NCI-H460 (cell line): ENCODE data around the gene CYB5R4. TPM values are rescaled to one million over a fixed set of nuclear protein-coding genes. Genes with fewer than 3 reads are reported as not detected.

Experiments
- DNase-seq: peaks from one replicate; pipeline ENCODE4 v3.0.0-alpha.2; 2016; ENCODE audit warnings: low read depth; ENCODE audit errors: extremely low read depth
- polyA plus RNA-seq: library from polyadenylated mRNA; depleted of rRNA; stranded (reverse); fragments of >200 nt; gene quantifications from 2 replicates; pipeline ENCODE4 v1.2.3, GENCODE V29; 2014; cell fraction: nucleus; rRNA removed
- total RNA-seq: library from RNA; depleted of rRNA; stranded (reverse); fragments of >200 nt; shearing (Covaris generic); gene quantifications from 2 replicates; pipeline ENCODE4 v1.2.3, GENCODE V29; 2014; rRNA removed

CYB5R4 gene, protein sequence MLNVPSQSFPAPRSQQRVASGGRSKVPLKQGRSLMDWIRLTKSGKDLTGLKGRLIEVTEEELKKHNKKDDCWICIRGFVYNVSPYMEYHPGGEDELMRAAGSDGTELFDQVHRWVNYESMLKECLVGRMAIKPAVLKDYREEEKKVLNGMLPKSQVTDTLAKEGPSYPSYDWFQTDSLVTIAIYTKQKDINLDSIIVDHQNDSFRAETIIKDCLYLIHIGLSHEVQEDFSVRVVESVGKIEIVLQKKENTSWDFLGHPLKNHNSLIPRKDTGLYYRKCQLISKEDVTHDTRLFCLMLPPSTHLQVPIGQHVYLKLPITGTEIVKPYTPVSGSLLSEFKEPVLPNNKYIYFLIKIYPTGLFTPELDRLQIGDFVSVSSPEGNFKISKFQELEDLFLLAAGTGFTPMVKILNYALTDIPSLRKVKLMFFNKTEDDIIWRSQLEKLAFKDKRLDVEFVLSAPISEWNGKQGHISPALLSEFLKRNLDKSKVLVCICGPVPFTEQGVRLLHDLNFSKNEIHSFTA
- total RNA-seq: 19.3 and 23.9 TPM in 2 replicates
- 7.1 and 27.8 TPM in 2 replicates for polyA plus RNA-seq

DNA sequence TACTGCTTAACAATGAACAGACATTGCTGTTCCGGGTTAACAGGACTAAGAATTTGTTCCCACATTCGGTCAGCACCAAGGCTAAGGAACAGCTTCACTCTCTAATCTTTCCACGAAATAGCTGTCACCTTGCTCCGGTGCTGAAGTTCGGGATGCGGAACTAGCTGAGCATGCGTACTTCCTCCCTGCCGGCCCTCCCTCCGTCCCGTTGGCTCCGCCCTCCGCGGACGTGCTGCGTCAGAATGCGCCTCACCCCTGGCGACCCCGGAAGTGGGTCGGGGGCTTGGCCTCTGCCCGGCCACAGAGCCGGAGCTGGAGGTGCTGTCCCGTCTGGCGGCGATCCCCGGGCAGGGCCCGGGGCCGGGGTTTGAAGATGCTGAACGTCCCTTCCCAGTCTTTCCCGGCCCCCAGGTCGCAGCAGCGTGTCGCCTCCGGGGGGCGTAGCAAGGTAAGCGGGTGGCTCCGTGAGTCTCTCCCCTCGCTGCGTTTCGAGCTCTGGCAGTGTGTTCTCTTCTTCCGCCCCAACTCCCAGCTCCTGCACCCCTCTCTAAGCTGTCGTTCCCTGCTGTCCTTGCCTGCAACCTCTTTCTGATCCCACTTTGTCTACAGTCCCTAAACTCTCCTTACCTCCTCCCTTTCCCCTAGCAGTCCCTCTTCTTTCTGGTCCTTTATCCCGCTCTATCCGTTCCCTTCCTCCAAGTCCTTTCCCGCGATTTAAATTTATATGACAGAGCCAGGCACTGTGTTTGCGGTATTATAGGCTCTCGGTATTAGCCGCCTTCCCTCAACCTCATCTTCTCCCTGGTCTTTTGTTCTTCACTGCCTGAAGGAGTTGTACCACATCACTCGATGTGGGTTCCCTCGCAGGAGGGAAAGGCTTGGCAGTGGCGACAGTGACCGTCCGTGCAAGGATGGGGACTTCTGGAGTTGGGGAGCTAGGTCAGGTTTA lies at the start of gene CYB5R4:
TSS of gene CYB5R4 (plus strand) at position 280 of the 949 bp plus-strand sequence. CDS start at position 374, 94 bp downstream.
- peak; percentile 90 for DNase-seq

DNA sequence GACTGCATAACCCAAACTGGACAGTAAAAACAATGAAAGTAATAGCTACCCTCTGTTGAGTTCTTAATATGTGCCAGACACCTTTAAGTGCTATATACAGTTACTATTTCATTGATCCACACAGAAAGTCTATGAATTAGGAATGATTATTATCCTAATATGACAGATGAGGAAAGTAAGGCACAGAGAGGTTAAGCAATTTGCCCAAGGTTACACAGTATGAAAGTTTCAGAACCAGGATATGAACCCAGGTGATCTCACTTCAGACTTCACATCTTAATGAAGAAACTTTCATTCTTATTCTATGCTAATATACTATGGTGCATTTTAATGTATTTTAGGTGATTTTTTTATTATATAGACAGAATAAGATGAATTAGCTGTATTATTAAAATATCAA lies 46.9 kb upstream of the CYB5R4 start:
- no peak for DNase-seq

DNA sequence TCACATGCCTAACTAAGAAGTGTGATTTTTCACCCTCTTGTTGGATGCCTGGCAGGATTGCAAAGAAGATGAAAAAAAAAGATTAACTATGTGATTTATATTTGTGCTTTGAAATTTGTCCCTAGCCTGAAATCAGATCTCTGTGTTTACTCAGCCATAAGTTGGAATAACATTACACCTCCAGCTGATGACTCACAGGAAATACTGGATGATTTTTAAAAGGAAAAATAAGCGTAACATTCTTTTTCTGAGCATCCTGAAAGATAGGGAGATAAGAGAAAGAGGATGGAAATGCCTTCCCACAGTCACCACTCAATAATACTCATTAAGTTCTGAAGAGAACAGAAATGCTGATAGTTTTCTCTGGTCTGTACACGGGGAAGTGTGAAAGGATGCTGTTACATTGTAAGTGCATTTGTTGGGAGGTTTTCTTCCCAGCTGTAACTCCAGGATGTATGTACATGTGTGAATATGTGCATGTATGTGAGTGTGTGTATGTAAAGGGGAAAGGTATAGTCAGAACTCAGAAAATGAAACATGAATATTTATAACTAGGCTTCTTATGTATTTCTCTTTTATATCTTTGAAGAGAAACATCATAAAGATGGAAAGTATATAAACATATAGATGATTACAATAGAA lies 43.7 kb upstream of the CYB5R4 start:
- DNase-seq: peak; percentile 53

DNA sequence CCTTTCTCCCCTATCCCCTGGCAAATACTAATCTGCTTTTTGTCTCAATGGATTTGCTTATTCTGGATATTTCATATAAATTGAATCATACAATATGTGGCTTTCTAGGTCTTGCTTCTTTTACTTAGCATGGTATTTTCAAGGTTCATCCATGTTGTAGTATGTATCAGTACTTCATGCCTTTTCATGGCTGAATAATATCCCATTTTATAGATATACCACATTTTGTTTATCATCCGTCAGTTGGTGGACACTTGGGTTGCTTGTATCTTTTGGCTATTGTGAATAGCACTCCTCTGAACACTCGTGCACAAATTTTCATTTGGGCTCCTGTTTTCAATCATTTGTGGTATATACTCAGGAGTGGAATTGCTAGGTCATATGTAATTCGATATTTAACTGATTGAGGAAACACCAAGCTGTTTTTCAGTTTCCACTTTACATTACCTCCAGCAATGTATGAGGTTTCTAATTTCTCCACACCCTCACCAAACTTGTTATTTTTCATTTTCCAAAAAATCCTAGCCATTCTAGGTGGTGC lies 36.8 kb upstream of the CYB5R4 start:
- no peak for DNase-seq

DNA sequence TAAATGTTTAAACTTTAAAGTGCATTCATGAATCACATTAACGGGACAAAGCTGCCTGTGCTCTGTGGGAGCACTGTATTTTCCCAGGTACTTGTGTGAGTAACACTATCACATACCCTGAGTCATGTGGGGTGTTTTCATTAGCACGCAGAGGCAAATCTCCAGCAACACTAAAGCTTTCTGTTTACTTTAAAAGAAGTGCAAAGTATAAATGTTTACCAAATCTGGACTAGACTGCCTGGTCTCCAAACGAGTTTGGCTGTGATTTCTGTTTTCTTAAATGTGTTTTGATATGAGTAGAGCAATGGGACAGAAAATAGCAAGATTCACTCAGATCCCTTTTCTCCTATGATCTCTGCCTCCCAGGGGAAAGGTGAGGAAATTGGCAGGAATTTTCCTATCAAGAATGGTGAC lies 35.1 kb upstream of the CYB5R4 start:
- DNase-seq: peak; percentile 38

DNA sequence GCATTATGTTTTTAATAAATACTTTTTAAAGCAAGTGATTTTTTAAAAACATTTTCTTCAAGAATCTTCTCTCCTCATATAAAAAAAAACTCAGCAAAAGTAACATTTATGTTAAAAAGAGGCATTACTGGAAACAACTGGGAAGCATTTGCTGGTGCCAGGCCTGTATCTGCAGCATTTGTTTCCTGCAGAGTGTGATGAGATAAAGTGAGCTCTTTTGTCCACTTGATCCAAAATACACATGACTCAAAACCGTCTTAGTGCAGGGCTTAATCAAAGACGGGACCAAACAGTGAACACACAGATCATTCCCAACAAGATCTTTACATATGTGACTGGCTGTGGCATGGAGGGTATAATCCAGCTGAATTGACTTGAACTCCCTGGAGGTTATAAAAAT lies 34.7 kb upstream of the CYB5R4 start:
- no peak for DNase-seq

DNA sequence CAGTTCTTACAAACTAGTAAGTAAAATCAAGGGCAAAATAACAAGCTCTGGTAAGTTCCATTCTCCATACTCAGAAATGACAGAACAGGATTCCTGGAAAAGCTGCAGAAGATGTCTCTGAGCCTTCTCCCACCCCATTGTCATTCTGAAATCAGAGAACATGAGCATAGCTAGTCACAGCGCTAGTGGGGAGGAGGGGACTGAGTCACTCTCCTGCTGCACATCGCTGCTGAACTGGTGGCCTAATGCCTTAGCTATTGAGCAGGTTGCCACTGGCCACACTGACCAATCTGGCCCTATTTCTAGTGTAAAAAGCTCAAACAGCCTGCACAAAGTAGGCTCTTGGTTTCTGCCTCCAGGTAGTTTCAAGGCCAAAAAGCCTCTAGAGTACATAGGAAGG lies 32.4 kb upstream of the CYB5R4 start:
- no peak for DNase-seq

DNA sequence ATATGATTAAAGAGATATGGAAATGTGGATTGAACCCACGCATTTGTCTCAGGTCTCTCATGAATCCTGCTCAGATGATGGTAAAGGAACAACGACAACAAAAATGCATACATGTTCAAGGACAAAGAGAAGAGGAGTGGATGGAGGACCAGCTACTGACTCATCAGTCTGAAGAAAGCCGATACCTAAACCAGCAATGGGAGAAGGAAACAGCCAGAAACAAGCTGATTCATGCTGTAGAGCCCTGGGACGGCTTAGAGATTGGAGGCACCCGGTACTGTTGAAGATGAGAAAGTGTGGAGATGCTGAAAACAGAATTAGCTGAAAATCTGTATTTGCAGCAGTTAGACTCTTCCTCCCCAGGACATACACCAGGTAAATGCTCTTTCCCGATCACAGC lies 20.8 kb upstream of the CYB5R4 start:
- DNase-seq: no peak

DNA sequence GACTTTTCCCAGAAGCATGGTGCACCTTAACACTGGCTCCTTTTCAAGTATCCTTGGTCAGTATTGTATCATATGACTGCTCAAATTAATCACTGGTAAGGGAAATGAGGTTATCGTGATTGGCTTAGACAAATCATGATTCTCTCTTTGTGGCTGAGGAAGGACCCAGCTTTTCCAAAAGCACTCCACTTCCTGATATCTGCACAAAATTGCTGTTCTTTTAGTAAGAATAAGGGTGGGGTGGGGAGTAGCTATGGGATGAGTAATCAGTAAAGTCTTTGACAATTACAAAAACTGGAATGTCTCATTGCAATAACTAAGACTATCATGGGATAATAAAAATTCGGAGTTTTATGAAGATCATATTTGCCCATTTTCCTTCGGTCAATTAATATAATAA lies 15.3 kb upstream of the CYB5R4 start:
- no peak for DNase-seq

DNA sequence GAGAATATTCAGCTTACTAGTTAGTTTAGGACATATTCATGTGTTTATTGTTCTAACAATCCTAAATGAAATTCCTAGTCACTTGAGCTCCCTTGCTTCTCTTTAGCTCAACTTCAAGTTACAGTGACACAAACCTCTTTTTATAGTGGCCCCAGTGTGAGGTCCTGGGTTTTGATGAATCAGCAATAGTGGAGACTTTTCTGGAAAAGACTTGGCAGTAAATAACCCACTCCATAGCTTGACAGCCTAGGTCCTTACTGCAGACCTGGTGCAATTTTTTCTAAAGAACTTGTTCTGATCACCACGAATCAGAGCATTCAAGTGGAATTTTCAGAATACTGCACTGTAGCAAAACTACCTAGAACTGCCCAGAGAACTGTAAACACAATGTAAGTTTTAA lies 13.2 kb upstream of the CYB5R4 start:
- no peak for DNase-seq

DNA sequence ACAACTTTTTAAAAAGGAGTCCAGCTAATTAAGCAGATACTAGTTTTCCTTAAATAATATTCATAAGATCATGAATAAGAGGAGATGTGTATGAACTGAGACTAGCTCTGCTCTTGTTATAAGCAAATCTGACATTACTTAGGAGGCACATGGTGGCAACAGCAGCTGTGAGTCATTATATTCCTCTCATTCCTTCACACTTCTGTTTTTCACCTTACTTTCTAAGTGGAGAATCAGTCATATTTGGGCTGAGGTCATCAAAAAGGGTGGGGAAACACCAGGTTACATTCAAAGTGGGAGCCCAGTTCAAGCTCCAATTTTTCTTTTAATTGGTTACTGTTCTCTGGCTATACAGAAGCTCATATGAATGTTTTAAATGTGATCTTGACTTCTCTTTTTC lies 12.3 kb upstream of the CYB5R4 start:
- DNase-seq: no peak

DNA sequence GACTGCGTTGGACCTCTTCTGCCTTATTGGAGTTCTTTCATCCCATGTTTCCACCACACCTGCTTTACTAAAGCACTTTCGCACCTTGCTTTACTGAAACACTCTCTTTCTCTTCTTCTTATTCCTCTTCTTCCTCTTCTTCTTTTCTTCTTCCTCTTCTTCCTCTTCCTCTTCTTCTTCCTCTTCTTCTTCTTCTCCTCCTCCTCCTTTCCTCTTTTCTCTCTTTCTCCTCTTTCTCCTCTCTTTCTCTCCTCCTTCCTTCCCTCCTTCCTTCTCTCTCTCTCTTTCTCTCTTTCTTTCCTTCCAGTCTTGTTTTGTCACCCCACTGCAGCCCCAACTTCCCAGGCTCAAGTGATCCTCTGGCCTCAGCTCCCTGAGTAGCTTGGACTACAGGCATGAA lies 10.4 kb upstream of the CYB5R4 start:
- DNase-seq: no peak

DNA sequence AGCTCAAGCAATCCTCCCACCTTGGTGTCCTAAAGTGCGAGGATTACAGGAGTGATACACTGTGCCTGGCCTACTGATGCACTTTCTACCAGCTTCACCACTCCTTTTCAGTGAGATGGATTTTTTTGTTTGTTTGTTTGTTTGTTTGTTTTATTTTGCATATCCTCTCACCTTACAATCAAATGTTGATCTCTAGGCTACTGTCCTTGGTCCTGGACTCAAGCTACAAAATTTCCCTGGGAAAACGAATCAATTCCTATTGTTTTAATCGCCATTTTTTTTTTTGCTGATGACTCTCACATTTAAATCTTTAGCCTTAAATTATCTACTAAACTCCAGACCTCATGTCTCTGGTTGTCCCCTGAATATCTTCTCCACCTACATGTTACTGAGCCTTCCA lies 9.9 kb upstream of the CYB5R4 start:
- DNase-seq: no peak

DNA sequence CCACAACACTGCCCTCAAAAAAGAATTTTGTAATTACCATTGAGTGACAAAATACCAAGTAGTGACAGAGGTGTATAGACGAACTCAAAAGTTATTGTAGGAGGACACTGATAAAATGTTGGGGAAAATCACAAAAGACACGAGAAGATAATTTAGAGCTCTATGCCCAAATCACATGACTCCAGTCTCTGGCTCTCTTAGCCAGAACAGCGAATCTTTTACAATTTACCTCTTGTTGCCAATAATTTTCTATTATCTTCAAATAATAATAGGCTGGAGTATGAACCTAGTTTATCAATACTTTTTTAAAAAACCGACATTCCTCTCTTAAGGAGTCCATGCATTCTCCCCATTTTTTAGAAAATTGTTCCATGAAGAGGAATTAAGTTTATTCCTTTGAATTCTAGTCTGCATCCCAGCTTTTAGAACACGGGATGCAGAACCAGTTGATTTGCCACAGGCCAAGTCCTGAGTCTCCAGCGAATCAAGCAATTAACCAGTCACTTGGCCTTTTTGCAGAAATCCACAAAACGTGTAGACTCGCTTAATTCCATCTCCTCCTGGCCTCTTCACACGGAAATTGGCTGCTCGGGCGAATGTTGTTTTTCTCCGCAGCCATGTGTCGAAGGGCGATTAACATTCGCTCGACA lies 6.8 kb upstream of the CYB5R4 start:
- DNase-seq: no peak

DNA sequence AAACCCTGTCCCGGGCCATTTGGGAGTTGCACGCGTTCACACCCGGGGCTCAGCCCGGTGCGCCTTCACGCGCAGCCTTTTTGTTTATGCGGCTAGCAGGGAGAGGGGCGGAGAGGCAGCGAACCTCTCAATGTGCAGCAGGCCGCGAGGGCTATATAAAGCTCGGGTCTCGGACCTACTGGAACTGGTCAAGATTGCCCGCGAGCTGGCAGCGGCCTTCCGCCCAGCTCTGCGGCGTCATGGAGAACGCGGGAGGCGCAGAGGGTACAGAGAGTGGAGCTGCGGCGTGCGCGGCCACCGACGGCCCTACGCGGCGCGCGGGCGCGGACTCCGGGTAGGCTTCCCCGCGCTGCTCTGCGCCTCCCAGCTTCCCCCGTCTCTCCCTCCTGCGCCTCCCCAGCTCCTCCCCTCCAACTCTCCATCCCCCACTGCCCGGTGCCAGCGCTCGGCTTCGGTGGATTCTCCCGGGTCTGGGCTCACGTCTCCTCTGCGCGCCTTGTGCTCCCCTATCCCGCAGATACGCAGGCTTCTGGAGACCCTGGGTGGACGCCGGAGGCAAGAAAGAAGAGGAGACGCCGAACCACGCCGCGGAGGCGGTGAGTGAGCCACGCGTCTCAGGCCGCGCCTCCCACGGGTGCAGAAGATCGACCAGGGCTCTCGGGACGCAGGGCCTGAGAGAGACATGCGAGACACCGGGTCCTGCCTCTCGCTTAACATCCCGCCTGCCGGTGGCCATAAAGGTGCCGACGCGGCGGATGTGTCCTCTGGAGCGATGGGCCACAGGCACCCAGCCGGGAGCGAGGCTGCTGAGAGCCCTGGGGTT lies 6.1 kb upstream of the CYB5R4 start, which contains the start of gene RIPPLY2:
TSS of gene RIPPLY2 (plus strand) at position 183 of the 823 bp plus-strand sequence. CDS start at position 240, 57 bp downstream.
- DNase-seq: no peak

DNA sequence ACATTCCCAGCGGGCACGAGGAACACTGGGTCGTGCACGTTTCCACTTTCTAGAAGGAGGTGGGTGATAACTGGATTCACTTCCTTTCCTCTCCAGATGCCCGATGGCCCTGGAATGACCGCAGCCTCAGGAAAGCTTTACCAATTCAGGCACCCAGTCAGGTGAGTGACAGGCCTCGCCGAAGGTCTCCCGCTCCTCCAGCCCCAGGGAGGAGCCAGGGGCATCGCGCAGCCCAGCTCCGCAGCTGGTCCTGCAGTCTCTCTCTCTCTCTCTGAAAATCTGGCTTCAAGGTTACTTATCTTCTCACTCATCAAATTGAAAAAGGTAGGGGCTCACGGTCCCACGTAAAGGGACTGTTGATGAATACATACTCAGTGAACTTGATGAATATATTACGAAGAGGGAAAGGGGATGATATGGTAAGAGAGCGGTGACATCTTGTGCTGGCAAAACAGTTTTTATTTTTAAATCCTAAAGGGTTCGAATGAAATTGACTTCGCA lies 5.4 kb upstream of the CYB5R4 start:
- no peak for DNase-seq

DNA sequence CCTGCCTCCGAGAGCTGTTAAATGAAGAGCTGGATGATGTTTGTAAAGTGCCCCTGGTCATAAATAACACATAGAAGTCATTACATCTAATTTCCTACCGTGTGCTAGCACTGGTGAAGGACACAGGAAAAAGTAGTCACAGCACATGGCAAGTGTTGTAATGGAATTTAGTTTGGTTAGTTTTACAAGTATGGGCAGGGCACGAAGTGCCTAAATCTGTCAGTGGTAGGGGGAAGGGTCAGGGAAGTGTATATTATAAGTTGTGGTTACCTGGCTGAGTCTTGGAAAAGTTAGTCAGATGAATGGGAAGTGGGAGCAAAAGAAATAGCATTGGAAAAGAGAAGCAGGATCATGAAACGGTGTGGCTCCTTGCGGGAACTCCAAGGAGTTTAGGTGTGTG lies 4.7 kb upstream of the CYB5R4 start:
- DNase-seq: no peak

DNA sequence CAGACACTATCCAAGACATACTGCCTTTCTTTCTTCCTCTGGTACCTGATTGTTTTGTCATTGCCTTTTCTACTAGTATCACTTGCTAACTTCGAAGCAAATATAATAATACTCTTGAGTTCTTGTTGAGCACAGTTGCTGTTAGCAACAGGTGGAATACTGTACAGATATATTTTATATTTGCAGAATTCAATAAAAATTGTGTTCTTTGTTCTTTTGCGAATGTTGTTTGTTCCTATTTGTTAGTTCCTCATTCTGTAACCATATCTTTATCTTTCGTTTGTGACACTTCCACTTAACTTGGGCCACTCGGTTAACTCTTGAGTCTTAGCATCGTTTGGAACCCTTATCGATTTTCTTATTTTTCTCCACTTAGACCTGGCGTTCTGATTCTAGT lies 868 bp downstream of the CYB5R4 start:
- DNase-seq: no peak
